Kidney epithelial cell (primary cell): ENCODE measurements around the gene CILP2. TPM values are rescaled to one million over a fixed set of nuclear protein-coding genes. Genes with fewer than 3 reads are reported as not detected.

ENCODE experiments used
- DNase-seq: peaks from one replicate; pipeline ENCODE4 v3.0.0-alpha.2; 2010; ENCODE audit warnings: low read depth
- H3K27me3 ChIP-seq: 2 replicates; pipeline ENCODE4 v1.6.0; 2011; ENCODE audit warnings: low read length; ENCODE audit not compliant: control insufficient read depth, insufficient read depth
- H3K36me3 ChIP-seq: 2 replicates; pipeline ENCODE4 v1.5.1; 2011; ENCODE audit warnings: low read length; ENCODE audit not compliant: control insufficient read depth, insufficient read depth
- H3K4me3 ChIP-seq: 2 replicates; pipeline ENCODE4 v1.5.1; 2011; ENCODE audit warnings: low read depth, mild to moderate bottlenecking, control low read depth, low read length
- total RNA-seq: library from RNA; depleted of rRNA; stranded (reverse); fragments of >200 nt; gene quantifications from 2 replicates; pipeline ENCODE4 v1.2.3, GENCODE V29; 2015
- TF ChIP-seq, protein P1 (sequence below): IDR thresholded peaks from 2 replicates; pipeline ENCODE4 v1.5.1; 2011; ENCODE audit warnings: mild to moderate bottlenecking, moderate library complexity, low read length, control low read depth, inconsistent platforms; ENCODE audit not compliant: insufficient read depth, poor library complexity, severe bottlenecking

CILP2 gene
- total RNA-seq, 1 donor from 2014 or later: not detected

DNA sequence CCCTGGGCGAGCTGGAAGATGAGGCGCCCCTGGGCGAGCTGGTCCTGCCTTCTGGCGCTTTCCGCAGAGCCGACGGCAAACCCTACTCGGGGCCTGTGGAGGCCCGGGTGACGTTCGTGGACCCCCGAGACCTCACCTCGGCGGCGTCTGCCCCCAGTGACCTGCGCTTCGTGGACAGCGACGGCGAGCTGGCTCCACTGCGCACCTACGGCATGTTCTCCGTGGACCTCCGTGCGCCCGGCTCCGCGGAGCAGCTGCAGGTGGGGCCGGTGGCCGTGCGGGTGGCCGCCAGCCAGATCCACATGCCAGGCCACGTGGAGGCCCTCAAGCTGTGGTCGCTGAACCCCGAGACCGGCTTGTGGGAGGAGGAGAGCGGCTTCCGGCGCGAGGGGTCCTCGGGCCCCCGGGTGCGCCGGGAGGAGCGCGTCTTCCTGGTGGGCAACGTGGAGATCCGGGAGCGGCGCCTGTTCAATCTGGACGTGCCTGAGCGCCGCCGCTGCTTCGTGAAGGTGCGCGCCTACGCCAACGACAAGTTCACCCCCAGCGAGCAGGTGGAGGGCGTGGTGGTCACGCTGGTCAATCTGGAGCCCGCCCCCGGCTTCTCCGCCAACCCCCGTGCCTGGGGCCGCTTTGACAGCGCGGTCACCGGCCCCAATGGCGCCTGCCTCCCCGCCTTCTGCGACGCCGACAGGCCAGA, 6.3 kb downstream of the CILP2 start:
- no peaks in the 10 kb centered on the region for H3K36me3 ChIP-seq
- no peak overlapping the region for H3K4me3 ChIP-seq
- H3K27me3 ChIP-seq: peaks cover 32% of the 10 kb centered on the region
- DNase-seq: no peak
- TF ChIP-seq, protein P1, sequence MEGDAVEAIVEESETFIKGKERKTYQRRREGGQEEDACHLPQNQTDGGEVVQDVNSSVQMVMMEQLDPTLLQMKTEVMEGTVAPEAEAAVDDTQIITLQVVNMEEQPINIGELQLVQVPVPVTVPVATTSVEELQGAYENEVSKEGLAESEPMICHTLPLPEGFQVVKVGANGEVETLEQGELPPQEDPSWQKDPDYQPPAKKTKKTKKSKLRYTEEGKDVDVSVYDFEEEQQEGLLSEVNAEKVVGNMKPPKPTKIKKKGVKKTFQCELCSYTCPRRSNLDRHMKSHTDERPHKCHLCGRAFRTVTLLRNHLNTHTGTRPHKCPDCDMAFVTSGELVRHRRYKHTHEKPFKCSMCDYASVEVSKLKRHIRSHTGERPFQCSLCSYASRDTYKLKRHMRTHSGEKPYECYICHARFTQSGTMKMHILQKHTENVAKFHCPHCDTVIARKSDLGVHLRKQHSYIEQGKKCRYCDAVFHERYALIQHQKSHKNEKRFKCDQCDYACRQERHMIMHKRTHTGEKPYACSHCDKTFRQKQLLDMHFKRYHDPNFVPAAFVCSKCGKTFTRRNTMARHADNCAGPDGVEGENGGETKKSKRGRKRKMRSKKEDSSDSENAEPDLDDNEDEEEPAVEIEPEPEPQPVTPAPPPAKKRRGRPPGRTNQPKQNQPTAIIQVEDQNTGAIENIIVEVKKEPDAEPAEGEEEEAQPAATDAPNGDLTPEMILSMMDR: no peak

DNA sequence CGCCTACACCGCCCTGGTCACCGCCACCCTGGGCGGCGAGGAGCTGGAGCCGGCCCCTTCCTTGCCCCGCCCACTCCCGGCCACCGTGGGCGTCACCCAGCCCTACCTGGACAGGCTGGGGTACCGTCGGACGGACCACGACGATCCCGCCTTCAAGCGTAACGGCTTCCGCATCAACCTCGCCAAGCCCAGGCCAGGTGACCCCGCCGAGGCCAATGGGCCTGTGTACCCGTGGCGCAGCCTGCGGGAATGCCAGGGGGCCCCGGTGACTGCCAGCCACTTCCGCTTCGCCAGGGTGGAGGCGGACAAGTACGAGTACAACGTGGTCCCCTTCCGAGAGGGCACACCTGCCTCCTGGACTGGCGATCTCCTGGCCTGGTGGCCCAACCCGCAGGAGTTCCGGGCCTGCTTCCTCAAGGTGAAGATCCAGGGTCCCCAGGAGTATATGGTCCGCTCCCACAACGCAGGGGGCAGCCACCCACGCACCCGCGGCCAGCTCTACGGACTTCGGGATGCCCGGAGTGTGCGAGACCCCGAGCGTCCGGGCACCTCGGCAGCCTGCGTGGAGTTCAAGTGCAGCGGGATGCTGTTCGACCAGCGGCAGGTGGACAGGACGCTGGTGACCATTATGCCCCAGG, 7.0 kb downstream of the CILP2 start:
- TF ChIP-seq, protein P1: no peak
- Histone ChIP-seq H3K27me3 (peaks cover 25% of the 10 kb centered on the region), H3K36me3 (no peaks in the 10 kb centered on the region), H3K4me3 (no peak overlapping the region)
- no peak for DNase-seq

DNA sequence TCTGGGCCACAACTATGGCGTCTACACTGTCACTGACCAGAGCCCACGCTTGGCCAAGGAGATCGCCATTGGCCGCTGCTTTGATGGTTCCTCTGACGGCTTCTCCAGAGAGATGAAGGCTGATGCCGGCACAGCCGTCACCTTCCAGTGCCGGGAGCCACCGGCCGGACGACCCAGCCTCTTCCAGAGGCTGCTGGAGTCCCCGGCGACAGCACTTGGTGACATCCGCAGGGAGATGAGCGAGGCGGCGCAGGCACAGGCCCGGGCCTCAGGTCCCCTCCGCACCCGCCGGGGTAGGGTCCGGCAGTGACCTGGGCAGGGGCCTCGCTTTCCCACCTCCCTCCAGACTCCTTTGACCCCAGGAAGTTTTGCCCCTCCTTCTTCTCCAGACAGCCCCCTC, 7.6 kb downstream of the CILP2 start:
- DNase-seq: no peak
- Histone ChIP-seq H3K36me3 (no peaks in the 10 kb centered on the region), H3K27me3 (peaks cover 19% of the 10 kb centered on the region), H3K4me3 (no peak overlapping the region)
- TF ChIP-seq, protein P1: no peak

GRCh38 chr19:19546751-19547162, 8.7 kb downstream of the CILP2 start:
- TF ChIP-seq, protein P1: no peak
- no peaks in the 10 kb centered on the region for H3K36me3 ChIP-seq
- H3K4me3 ChIP-seq: no peak overlapping the region
- DNase-seq: no peak
- peaks cover 9% of the 10 kb centered on the region for H3K27me3 ChIP-seq

DNA sequence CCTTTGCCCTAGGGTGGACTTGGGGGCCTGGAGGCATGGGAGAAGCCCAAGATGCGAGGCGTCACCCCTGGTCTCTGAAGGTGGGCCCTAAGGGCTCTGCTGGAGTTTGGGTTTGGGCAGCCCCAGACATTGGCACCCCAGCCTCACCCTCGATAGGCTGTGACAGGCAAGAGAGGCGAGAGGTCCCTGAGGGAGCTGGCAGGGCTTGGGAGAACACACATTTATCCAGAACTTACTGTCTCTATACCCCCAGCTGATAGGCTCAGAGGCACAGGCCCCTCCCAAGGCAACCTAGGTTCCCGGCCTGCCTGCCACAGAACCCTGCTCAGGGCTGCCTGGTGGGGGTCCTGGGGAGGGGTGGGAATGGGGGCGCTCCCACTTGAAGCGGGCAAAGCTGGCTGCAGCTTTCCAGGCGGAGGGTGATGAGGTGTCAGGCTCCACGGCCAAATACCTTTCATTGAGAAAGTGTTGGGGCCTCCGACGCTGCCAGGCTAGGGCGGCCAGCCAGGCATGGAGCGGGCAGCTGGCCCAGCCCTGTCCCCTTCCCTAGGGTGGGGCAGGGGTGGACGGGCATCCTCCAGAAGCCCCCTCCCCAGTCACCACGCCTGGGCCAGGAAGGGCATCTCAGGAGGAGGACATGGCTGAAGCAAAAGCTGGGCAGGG, 9.7 kb downstream of the CILP2 start:
- H3K27me3 ChIP-seq: peaks cover 9% of the 10 kb centered on the region
- no peak for DNase-seq
- no peaks in the 10 kb centered on the region for H3K36me3 ChIP-seq
- TF ChIP-seq, protein P1: no peak
- H3K4me3 ChIP-seq: no peak overlapping the region
